ENCODE results near the gene YBX3. TPM values are rescaled to one million over a fixed set of nuclear protein-coding genes. Genes with fewer than 3 reads are reported as not detected.

The YBX3 gene
- total RNA-seq (ENCODE audit: low replicate concordance) = 196 and 635 TPM in 2 replicates
- long read RNA-seq, transcript YBX3-202 (9 exons, 1,708 nt) = major isoform, 5 of 64 reads
- long read RNA-seq, partial matches to known transcripts = 26 of 64 reads
- long read RNA-seq, other reads (novel, unspliced or antisense) = 31 of 64 reads

GRCh38 chr12:10722905-10723746, at the start of gene YBX3:
TSS of gene YBX3 (minus strand) at chr12:10723323. CDS start at chr12:10723111, 212 bp downstream.
- Mint-ChIP-seq H3K27ac (peak within 1 kb of the TSS; percentile 97), H3K36me3 (peaks cover 18% of the 10 kb centered on the region), H3K27me3 (peaks cover 19% of the 10 kb centered on the region), H3K4me3 (peak within 1 kb of the TSS; percentile 97), H3K4me1 (ENCODE audit: unreplicated experiment) (peaks cover 14% of the 10 kb centered on the region), H3K9me3 (no peaks in the 10 kb centered on the region)
- DNase-seq (ENCODE audit: extremely low spot score, unreplicated experiment) = peak; percentile 83
- TF ChIP-seq CTCF (conservative IDR thresholded peaks at IDR 0.05) = no peak

GRCh38 chr12:10771132-10771733, 48.1 kb upstream of the YBX3 start:
- Mint-ChIP-seq H3K27ac (no peak overlapping the region), H3K27me3 (peaks cover 63% of the 10 kb centered on the region), H3K4me3 (no peak overlapping the region), H3K4me1 (ENCODE audit: unreplicated experiment) (no peaks in the 10 kb centered on the region), H3K36me3 (no peaks in the 10 kb centered on the region), H3K9me3 (no peaks in the 10 kb centered on the region)
- TF ChIP-seq CTCF (conservative IDR thresholded peaks at IDR 0.05) = peak; percentile 84
- DNase-seq (ENCODE audit: extremely low spot score, unreplicated experiment) = no peak

- Mint-ChIP-seq H3K4me1 (ENCODE audit: unreplicated experiment) (no peaks in the 10 kb centered on the region), H3K4me3 (no peak overlapping the region), H3K36me3 (no peaks in the 10 kb centered on the region), H3K9me3 (no peaks in the 10 kb centered on the region), H3K27me3 (peaks cover 51% of the 10 kb centered on the region), H3K27ac (no peak overlapping the region)
- no peak for DNase-seq (ENCODE audit: extremely low spot score, unreplicated experiment)
- TF ChIP-seq CTCF (conservative IDR thresholded peaks at IDR 0.05) = no peak
Measured at GRCh38 chr12:10759657-10760056, 36.5 kb upstream of the YBX3 start.

GRCh38 chr12:10756194-10756593, 33.1 kb upstream of the YBX3 start:
- Mint-ChIP-seq H3K36me3 (no peaks in the 10 kb centered on the region), H3K27ac (no peak overlapping the region), H3K4me1 (ENCODE audit: unreplicated experiment) (no peaks in the 10 kb centered on the region), H3K27me3 (peaks cover 42% of the 10 kb centered on the region), H3K9me3 (no peaks in the 10 kb centered on the region), H3K4me3 (no peak overlapping the region)
- DNase-seq (ENCODE audit: extremely low spot score, unreplicated experiment) = no peak
- TF ChIP-seq CTCF (conservative IDR thresholded peaks at IDR 0.05) = no peak

- Mint-ChIP-seq H3K36me3 (no peaks in the 10 kb centered on the region), H3K9me3 (no peaks in the 10 kb centered on the region), H3K4me3 (no peak overlapping the region), H3K4me1 (ENCODE audit: unreplicated experiment) (peaks cover 5% of the 10 kb centered on the region), H3K27me3 (peaks cover 16% of the 10 kb centered on the region), H3K27ac (no peak overlapping the region)
- no peak for DNase-seq (ENCODE audit: extremely low spot score, unreplicated experiment)
- no peak for TF ChIP-seq CTCF (conservative IDR thresholded peaks at IDR 0.05)
Measured at GRCh38 chr12:10753059-10753458, 29.9 kb upstream of the YBX3 start.
